GM03348 (cell line): Measurements from ENCODE around the gene PCDHGB4.
"Not testable (repeated sequence)": the region's sequence is repeated elsewhere in the genome, so short reads cannot be mapped to it uniquely, and the experiment has no call there.

Experiments used
- DNase-seq: peaks from one replicate; pipeline ENCODE4 v3.0.0; 2012; ENCODE audit warnings: low spot score

Gene PCDHGB4

GRCh38 chr5:141366016-141366896 is 21.2 kb upstream of the PCDHGB4 start:
- DNase-seq = no peak

GRCh38 chr5:141369994-141370848 is 17.3 kb upstream of the PCDHGB4 start, which contains the start of gene PCDHGB3:
PCDHGB3 (plus strand) TSS chr5:141370242; CDS start chr5:141370395, 153 bp downstream.
- peak; percentile 86 for DNase-seq

- DNase-seq = no peak
Observed at GRCh38 chr5:141371572-141372475, 15.7 kb upstream of the PCDHGB4 start.

- peak; percentile 48 for DNase-seq
Observed at GRCh38 chr5:141373673-141374317, 13.7 kb upstream of the PCDHGB4 start, which contains the start of gene PCDHGA6. PCDHGA6 (plus strand) TSS chr5:141373891; CDS start chr5:141374084, 193 bp downstream.

GRCh38 chr5:141374627-141375026 is 12.9 kb upstream of the PCDHGB4 start:
- DNase-seq = no peak

- DNase-seq = not testable (repeated sequence)
Observed at GRCh38 chr5:141375444-141376155, 11.9 kb upstream of the PCDHGB4 start.

GRCh38 chr5:141382469-141383294 is 4.8 kb upstream of the PCDHGB4 start, which contains the start of gene PCDHGA7:
PCDHGA7 (plus strand) TSS chr5:141382742; CDS start chr5:141382900, 158 bp downstream.
- peak; percentile 53 for DNase-seq

- no peak for DNase-seq
Observed at GRCh38 chr5:141383345-141383744, 4.2 kb upstream of the PCDHGB4 start.

GRCh38 chr5:141384471-141385267 is 2.8 kb upstream of the PCDHGB4 start:
- no peak for DNase-seq

- no peak for DNase-seq
Observed at GRCh38 chr5:141388661-141389060, 1.2 kb downstream of the PCDHGB4 start.

GRCh38 chr5:141389153-141390042 is 1.9 kb downstream of the PCDHGB4 start:
- DNase-seq = no peak

GRCh38 chr5:141392429-141393198 is 5.1 kb downstream of the PCDHGB4 start, which contains the start of gene PCDHGA8:
PCDHGA8 (plus strand) TSS chr5:141392633; CDS start chr5:141392814, 181 bp downstream.
- peak; percentile 15 for DNase-seq

- no peak for DNase-seq
Observed at GRCh38 chr5:141393267-141393666, 5.8 kb downstream of the PCDHGB4 start.

- not testable (repeated sequence) for DNase-seq
Observed at GRCh38 chr5:141394401-141395187, 7.1 kb downstream of the PCDHGB4 start.

GRCh38 chr5:141397756-141398551 is 10.5 kb downstream of the PCDHGB4 start, which contains the start of gene PCDHGB5:
PCDHGB5 (plus strand) TSS chr5:141397947; CDS start chr5:141398128, 181 bp downstream.
- peak; percentile 39 for DNase-seq
